NK-92 (cell line): ENCODE data around the gene TDP2.
"Not testable (repeated sequence)": the region's sequence is repeated elsewhere in the genome, so short reads cannot be mapped to it uniquely, and the experiment has no call there.

Source experiments
- DNase-seq: peaks from one replicate; lab custom pipeline; 2025; ENCODE audit not compliant: unreplicated experiment; lab: John Stamatoyannopoulos, UW

TDP2 gene

DNA sequence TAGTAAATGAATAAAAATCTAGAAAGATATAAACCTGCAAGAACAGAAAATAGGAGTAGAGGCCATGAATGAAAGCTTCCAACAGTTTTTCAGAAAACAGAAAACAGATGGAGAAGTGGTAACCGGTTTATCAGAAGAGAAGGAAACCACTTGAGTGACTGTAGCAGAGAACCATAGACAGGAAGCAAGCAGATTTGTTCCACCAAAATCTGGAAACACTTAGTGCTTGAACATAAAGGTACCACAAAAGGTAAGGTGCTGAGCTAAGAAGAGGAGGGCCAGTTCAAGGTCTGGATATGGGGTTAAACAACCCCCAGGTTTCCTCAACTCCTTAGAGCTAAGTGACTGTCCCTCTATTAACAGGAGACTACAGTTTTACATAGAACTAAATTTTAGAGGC is 11.5 kb downstream of the TDP2 start:
- DNase-seq = no peak

- DNase-seq = no peak
Measured at GRCh38 chr6:24650365-24650764, 16.3 kb downstream of the TDP2 start.

DNA sequence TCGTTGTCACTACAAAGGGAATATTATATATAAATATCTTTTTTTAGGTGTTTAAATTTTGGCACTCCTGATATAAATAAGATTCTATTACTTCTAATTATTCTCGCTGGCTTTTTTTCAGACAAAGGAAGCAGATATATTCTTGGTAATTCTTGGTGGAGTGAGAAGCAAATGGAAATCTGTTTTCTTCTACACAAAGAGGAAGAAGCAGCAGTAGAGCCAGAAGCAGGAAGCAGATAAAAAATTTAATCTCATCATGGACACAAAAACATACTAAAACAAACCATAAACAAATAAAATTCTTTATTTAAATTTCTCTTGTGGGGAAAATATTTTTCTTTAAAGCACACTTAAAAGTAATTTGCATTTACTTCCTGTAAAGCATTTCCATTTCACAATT is 17.0 kb downstream of the TDP2 start:
- no peak for DNase-seq

DNA sequence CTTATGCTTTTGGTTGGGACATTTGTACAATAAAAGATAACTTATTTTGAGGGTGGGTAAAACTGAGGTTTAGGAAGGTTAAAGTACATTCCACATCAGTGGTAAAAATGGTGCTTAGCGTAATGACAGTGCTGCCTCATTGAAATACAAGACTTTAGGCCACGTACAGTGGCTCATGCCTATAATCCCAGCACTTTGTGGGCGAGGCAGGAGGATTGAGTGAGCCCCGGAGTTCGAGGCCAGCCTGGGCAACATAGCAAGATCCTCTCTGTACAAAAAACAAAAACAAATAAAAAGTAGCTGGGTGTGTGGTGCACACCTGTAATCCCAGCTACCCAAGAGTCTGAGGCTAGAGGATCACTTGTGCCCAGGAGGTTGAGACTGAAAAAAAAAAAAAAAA is 18.4 kb downstream of the TDP2 start:
- no peak for DNase-seq

- DNase-seq = no peak
Measured at GRCh38 chr6:24646771-24647170, 19.9 kb downstream of the TDP2 start.

- DNase-seq = no peak
Measured at GRCh38 chr6:24644377-24644776, 22.3 kb downstream of the TDP2 start.

GRCh38 chr6:24643920-24644319 is 22.8 kb downstream of the TDP2 start:
- no peak for DNase-seq

DNA sequence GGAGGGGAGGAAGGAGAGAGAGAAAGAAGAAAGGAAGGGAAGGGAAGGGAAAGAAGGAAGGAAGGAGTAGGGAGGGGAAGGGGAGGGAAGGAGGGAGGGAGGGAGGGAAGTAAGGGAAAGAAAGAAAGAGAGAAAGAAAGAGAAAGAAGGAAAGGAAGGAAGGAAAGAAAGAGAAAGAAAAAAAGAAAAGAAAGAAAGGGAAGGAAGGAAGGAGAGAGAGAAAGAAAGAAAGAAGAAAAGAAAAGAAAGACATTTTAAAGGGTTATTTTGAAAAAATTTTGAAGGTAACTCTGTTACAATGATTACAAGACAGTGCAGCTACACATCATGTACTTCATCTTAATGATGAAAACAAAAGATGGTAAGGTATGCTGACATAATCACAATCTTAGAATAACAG is 24.6 kb downstream of the TDP2 start:
- no peak for DNase-seq

- DNase-seq = not testable (repeated sequence)
Measured at GRCh38 chr6:24640631-24641030, 26.1 kb downstream of the TDP2 start.

DNA sequence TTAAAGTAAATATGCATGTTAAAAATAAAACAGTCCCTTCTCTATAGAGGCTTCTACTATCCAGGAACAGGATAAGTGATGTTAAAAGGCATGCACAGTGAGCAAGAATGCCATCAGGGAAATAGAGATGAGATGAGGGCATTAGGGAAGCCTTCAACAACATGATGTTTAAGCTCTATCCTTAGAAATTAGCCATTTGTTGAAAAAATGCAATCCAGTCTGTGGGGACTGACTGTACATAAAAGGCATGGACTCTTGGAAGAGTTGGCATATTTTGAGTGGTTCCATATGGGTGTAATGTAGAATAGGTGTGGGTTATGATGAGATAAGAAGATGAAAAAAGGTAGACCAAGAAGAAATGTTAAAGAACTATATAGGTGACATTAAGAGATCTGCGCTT is 26.5 kb downstream of the TDP2 start:
- DNase-seq = no peak

GRCh38 chr6:24636681-24637080 is 30.0 kb downstream of the TDP2 start:
- DNase-seq = no peak

DNA sequence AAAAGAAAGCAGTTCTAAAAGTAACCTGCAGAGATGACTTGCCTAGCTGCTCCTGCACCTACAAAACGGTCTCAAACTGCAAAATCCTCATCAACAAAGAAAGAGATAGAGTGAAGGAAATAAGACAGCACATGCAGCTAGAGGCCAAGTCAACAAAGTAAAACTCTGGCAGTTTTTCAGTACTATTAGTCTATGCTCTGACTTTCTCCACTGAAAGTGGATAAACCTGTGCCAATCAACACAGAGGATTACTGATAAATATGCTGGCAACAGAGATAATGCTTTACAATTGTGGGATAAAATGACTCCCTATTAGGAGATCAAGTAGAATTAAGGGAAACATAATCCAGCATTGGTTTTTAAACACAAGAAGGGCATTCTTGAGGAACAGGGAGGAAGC is 34.1 kb downstream of the TDP2 start:
- no peak for DNase-seq

- no peak for DNase-seq
Measured at GRCh38 chr6:24631671-24632070, 35.0 kb downstream of the TDP2 start.

GRCh38 chr6:24630856-24631505 is 35.7 kb downstream of the TDP2 start:
- no peak for DNase-seq

DNA sequence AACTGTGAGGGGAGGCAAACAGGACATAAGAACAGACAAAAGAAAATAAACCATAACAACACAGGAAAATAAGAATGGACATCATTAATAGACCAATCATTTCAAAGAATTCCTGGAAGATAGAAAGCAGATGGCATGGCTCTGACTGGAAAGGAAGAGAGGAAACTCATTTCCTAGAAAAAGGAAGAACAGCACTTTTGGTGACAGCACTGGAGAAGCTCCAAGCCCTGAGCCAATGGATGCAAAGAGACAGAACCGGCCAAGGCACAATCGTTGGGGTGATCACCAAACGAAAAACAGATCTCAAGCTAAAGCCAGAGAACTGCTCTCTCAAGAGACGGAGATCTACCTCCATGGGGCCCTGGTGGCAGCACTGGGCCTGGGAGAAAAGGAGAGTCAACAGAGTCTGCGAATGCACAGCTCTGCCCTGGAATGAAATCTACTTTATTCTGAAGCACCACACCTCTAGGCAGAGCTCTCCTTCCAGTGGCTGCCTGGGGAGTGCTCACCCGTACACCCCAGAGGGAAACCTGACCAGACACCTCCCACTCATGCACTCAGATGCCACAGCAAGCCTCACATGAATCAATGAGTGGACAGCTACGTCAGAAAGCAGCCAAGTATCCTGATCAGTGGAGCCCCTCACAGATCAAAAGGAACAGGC is 44.9 kb downstream of the TDP2 start:
- no peak for DNase-seq

DNA sequence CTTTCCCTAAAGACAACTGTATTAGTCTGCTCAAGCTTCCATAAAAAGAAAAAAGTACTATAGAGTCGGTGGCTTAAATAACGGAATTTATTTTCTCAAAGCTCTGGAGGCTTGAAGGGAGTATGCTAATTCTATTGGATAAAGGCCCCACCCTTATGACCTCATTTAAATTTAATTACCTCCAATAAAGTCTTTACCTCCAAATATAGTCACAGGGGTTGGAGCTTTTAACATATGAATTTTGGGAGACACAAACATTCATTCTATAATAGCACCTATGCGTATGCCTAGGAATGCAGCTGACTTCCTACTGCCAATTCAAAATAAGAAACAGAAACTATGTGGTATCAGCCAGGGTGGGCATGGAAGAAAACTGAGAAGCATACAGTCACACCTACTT is 46.1 kb downstream of the TDP2 start:
- no peak for DNase-seq

DNA sequence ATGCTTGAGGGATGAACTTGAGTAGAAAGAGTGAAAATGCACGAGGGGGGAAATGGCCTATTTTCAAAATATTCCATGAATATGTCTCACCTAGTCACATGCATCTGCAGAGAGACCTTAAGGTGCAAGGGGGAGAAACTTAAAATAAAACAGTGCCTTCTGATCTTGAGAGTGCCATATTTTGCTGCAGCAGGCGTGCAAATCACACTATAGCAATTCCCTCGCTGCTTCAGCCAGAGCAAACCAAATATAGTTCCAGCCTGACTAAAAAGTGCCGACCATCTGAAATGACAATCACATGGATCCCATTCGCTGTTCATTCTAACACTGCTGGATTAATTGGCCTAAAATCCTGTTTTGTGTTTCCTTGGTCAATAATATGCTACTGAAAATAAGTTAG is 47.0 kb downstream of the TDP2 start:
- DNase-seq = no peak

DNA sequence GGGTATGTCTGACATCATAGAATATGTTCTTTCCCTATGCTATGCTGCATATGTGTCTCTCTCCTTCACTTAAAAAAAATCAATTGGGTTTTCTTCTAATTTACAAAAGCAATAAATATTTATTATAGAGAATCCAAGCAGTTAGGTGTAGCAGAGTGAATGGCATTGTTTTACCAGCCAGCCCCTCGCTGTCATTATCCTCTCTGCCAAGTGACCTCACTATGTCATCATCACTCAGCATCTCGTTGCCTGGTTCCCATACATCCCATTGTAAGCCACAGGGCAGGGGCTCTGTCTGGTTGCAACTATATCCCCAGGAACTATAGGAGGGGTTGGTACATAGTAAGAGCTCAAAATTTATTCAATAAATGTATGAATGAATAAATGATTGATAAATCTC is 52.1 kb downstream of the TDP2 start:
- no peak for DNase-seq

DNA sequence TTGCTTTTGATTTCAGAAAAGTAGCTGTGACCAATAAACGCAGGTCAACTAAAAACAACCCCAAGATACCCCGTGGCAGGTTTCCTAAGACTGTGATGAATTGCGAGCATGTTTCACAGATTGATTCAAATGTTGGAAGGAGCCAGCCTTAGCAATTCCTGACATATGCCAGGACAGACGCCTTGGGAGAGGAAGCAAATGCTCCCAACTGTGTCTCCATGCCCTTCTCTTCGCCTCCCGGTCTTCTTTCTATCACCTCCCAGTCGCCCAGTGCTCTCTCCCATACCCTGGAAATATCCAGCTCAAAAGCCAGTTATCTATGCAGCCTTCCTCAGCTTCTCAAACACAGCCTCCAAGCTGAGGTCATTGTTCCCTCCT is 52.7 kb downstream of the TDP2 start:
- DNase-seq = no peak

DNA sequence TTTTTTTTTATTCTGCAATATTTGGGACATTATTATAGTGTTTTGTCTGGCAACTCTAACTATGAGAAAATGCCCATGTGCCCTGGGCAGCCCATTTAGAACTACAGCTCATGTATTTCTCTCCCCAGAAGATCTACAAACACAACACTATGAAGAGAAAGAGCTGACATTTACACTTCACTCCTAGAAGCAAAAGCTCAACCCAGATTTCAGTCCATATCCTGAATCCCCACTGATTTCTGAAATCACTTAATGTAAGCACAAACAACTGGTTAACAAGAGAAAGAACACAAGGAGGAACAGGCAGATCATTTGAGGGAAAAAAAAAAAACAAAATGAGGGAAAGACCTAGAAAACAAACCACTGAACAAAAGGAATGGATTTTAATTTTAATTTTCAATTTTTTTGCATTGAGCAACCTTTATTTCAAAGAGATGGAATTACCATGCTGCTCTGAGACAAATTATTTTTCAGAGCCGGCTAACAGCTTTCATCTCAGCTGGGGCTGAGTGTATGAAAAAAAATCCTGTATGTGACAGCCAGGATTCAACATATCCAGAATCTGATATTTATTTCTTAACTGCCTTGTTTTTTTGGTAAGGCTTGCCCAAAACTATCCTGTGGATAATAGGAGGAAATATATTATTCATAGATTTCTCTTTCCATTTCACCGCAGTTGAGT is 53.2 kb downstream of the TDP2 start:
- DNase-seq = no peak

- DNase-seq = no peak
Measured at GRCh38 chr6:24610672-24611071, 56.0 kb downstream of the TDP2 start.

- no peak for DNase-seq
Measured at GRCh38 chr6:24607310-24608105, 59.2 kb downstream of the TDP2 start.
